Effector memory CD4-positive, alpha-beta T cell (primary cell): Measurements from ENCODE around the gene GLIS2.

ENCODE experiments used
- DNase-seq, 3 donors: peaks; one replicate each; pipeline ENCODE4 v3.0.0-alpha.2; 2020
- H3K27ac ChIP-seq: 2 replicates; pipeline ENCODE4 v1.7.0; 2013; ENCODE audit warnings: mild to moderate bottlenecking, low read length, moderate library complexity; ENCODE audit not compliant: insufficient read depth, poor library complexity, severe bottlenecking
- H3K27me3 ChIP-seq: replicated peaks from 2 replicates; pipeline ENCODE4 v1.7.0; 2013; ENCODE audit warnings: mild to moderate bottlenecking, low read length; ENCODE audit not compliant: insufficient read depth, control insufficient read depth, poor library complexity, severe bottlenecking
- H3K36me3 ChIP-seq: 2 replicates; pipeline ENCODE4 v1.7.0; 2013; ENCODE audit warnings: mild to moderate bottlenecking, low read length, moderate library complexity; ENCODE audit not compliant: control insufficient read depth, insufficient read depth
- H3K4me1 ChIP-seq: 2 replicates; pipeline ENCODE4 v1.7.0; 2013; ENCODE audit warnings: low read length, mild to moderate bottlenecking; ENCODE audit not compliant: control insufficient read depth, insufficient read depth, poor library complexity, severe bottlenecking
- H3K4me3 ChIP-seq: 2 replicates; pipeline ENCODE4 v1.7.0; 2013; ENCODE audit warnings: low read length, low read depth, mild to moderate bottlenecking; ENCODE audit not compliant: insufficient read depth, poor library complexity, severe bottlenecking
- H3K9me3 ChIP-seq: 2 replicates; pipeline ENCODE4 v1.7.0; 2013; ENCODE audit warnings: mild to moderate bottlenecking, low read length, moderate library complexity; ENCODE audit not compliant: control insufficient read depth

Gene GLIS2

GRCh38 chr16:4336701-4337539 is 21.1 kb downstream of the GLIS2 start:
- Histone ChIP-seq H3K4me3 (no peak overlapping the region), H3K27me3 (no peaks in the 10 kb centered on the region), H3K36me3 (peaks cover 19% of the 10 kb centered on the region), H3K27ac (no peak overlapping the region), H3K9me3 (no peaks in the 10 kb centered on the region), H3K4me1 (no peaks in the 10 kb centered on the region)
- DNase-seq = no peak

- Histone ChIP-seq H3K4me1 (no peaks in the 10 kb centered on the region), H3K9me3 (no peaks in the 10 kb centered on the region), H3K36me3 (peaks cover 19% of the 10 kb centered on the region), H3K27me3 (no peaks in the 10 kb centered on the region), H3K4me3 (no peak overlapping the region), H3K27ac (no peak overlapping the region)
- DNase-seq = no peak
Observed at GRCh38 chr16:4337540-4338088, 21.7 kb downstream of the GLIS2 start.

DNA sequence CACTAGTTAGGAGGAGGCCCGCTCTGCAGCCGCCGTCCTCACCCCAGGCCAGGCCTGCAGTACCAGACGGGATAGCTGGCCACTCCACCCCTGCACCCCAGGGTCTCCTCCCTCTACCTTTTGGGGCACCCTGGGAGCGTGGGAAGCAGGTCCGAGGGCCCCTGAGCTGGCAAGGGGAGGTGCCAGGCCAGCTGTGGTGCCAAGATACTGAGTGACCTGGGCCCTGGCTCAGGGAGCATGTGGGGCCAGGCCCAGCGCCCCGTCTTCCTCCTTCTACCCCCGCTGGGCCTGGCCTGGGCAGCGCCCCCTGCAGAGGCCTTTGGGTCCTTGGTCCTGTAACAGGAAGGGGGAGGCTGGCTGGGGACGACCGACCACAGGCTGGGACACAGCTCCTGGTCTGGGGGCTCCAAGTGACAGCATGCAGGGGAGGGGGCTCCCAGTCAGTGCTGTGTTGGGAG is 22.3 kb downstream of the GLIS2 start:
- Histone ChIP-seq H3K27ac (no peak overlapping the region), H3K27me3 (no peaks in the 10 kb centered on the region), H3K9me3 (no peaks in the 10 kb centered on the region), H3K36me3 (peaks cover 19% of the 10 kb centered on the region), H3K4me1 (no peaks in the 10 kb centered on the region), H3K4me3 (no peak overlapping the region)
- no peak for DNase-seq

DNA sequence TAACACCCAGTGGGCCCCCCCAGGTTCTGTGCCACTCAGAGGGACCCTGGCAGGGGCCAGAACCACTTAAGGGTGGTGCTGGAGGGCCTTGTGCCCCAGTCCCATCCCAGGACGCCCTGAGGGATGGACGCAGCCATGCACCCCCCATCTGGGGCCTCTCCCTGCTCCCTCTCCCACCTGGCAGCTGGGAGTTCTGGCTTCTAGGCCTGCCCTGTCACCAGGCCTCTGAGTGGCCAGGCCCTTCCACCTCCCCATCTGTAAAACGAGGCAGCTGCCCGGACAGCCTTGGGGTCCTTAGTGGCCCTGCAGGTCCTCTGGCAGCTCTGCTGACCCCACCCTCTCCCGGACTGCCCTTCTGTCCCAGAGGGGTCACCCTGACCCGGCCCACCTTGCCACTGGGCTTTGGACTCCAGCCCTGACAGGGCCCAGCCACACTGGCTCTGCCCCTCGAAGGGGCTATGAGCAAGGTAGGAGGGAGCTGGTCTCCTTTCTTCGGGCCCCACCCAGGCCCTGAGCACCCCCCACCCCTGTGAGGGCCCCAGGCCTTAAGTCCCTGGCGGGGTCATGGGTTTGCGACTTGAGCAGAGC is 22.9 kb downstream of the GLIS2 start:
- H3K9me3 ChIP-seq = no peaks in the 10 kb centered on the region
- no peaks in the 10 kb centered on the region for H3K27me3 ChIP-seq
- H3K36me3 ChIP-seq = peaks cover 19% of the 10 kb centered on the region
- H3K4me1 ChIP-seq = no peaks in the 10 kb centered on the region
- DNase-seq = no peak
- no peak overlapping the region for H3K27ac ChIP-seq
- no peak overlapping the region for H3K4me3 ChIP-seq

- Histone ChIP-seq H3K4me1 (no peaks in the 10 kb centered on the region), H3K27ac (no peak overlapping the region), H3K36me3 (peaks cover 19% of the 10 kb centered on the region), H3K27me3 (no peaks in the 10 kb centered on the region), H3K9me3 (no peaks in the 10 kb centered on the region), H3K4me3 (no peak overlapping the region)
- DNase-seq = no peak
Observed at GRCh38 chr16:4339455-4339854, 23.6 kb downstream of the GLIS2 start.

DNA sequence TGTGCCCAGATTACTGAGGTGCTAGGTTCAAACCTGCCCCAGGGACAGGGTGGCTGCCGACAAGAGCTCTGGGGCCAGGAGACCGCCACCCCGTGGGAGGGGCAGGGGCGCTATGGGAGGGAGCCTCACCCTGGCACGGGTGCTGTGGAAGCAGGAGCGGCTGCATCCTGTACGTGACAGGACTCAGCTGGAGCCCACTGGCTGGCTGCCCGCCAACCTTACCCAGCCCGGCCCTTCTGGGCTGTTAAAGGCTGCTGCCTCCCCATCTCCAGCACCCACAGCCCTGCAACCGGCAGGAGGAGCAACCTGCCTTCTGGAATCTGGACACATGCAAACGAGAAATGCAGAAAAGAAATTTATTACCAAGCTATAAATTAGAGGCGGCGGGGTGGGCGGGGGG is 24.0 kb downstream of the GLIS2 start:
- DNase-seq = no peak
- Histone ChIP-seq H3K36me3 (peaks cover 19% of the 10 kb centered on the region), H3K27ac (no peak overlapping the region)

DNA sequence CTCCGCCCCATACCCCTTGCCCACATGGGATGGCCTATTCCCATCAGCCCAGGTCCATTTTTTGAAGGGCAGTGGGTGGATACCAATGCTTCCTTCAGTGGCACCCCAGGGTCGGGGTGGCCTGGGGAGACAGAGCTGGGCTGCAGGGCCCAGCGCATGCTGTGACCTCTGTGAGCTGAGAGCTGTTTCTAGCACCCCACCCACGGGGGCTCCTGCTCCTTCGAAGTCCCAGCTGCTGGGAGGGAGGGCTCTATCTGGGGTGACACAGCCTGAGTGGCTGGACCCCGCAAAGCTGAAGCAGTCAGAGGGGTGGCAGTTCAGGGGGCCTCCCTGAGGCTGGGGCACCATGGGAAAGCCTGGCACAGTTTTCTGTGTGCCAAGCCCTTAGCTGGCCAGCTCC is 24.6 kb downstream of the GLIS2 start:
- H3K9me3 ChIP-seq = no peaks in the 10 kb centered on the region
- H3K4me1 ChIP-seq = no peaks in the 10 kb centered on the region
- peaks cover 19% of the 10 kb centered on the region for H3K36me3 ChIP-seq
- no peaks in the 10 kb centered on the region for H3K27me3 ChIP-seq
- DNase-seq = no peak
- H3K27ac ChIP-seq = no peak overlapping the region
- H3K4me3 ChIP-seq = no peak overlapping the region

More for the DNA sequence above, 24.0 kb downstream of the GLIS2 start:
- H3K4me1 ChIP-seq = no peaks in the 10 kb centered on the region
- H3K9me3 ChIP-seq = no peaks in the 10 kb centered on the region
- no peaks in the 10 kb centered on the region for H3K27me3 ChIP-seq
- no peak overlapping the region for H3K4me3 ChIP-seq

- Histone ChIP-seq H3K4me3 (no peak overlapping the region), H3K27ac (no peak overlapping the region), H3K4me1 (no peaks in the 10 kb centered on the region), H3K9me3 (no peaks in the 10 kb centered on the region), H3K27me3 (no peaks in the 10 kb centered on the region), H3K36me3 (peaks cover 19% of the 10 kb centered on the region)
- DNase-seq = no peak
Observed at GRCh38 chr16:4341250-4341649, 25.4 kb downstream of the GLIS2 start.

GRCh38 chr16:4342866-4343744 is 27.2 kb downstream of the GLIS2 start:
- no peak for DNase-seq
- Histone ChIP-seq H3K4me1 (no peaks in the 10 kb centered on the region), H3K9me3 (no peaks in the 10 kb centered on the region), H3K27me3 (no peaks in the 10 kb centered on the region), H3K4me3 (no peak overlapping the region), H3K36me3 (peaks cover 25% of the 10 kb centered on the region), H3K27ac (no peak overlapping the region)
